NCI-H1930 (cell line): Measurements from ENCODE around the gene FSTL5.
"Not testable (repeated sequence)": the region's sequence is repeated elsewhere in the genome, so short reads cannot be mapped to it uniquely, and the experiment has no call there.

Experiments
- DNase-seq, 2 experiments: peaks; one replicate each; lab custom pipeline; 2025; lab: John Stamatoyannopoulos, UW

FSTL5 gene

GRCh38 chr4:162103908-162104307, 59.9 kb downstream of the FSTL5 start:
- DNase-seq = not testable (repeated sequence)

DNA sequence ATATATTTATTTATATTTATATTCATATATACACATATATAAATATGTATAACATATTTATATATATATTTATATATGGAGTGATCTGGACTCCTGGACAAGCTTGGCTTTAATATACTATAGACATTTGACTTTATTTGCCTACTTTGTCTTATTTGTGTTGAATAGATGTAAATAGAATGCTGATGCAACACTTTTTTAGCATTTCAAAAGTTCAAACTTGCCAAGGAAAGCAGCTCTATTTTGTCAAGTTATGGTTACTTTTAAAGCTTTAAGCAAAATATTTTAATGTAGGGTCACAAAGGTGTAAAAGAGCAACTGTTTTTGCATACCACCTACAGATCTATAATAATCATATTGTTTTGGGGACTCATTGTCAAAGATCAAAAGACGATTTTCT, 61.1 kb downstream of the FSTL5 start:
- no peak for DNase-seq

DNA sequence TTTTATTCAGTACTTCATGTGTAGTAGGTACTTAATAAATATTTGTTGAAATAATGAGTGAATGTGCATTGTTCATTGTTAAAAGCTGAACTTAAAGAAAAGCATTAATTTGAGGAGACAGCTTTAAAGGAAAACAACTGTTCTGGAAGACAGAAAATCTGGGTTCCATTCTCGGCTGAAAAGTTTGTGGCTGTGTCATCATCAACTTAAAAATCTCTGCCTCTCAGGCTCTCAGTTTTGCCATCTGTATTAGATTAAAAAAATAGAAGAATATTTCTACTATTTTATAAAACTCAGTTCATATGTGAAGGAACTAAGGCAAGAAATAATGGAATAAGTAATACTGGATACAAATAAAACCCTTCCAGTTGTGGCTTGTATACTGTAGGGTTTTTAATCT, 62.5 kb downstream of the FSTL5 start:
- DNase-seq = no peak

- no peak for DNase-seq
Observed at GRCh38 chr4:162075726-162076125, 88.1 kb downstream of the FSTL5 start.

GRCh38 chr4:162061214-162061613, 102.6 kb downstream of the FSTL5 start:
- no peak for DNase-seq

GRCh38 chr4:162059656-162060055, 104.1 kb downstream of the FSTL5 start:
- no peak for DNase-seq

GRCh38 chr4:162056990-162057389, 106.8 kb downstream of the FSTL5 start:
- no peak for DNase-seq

GRCh38 chr4:162046135-162046534, 117.7 kb downstream of the FSTL5 start:
- no peak for DNase-seq

- DNase-seq = no peak
Observed at GRCh38 chr4:162038112-162038511, 125.7 kb downstream of the FSTL5 start.

GRCh38 chr4:162017863-162018262, 145.9 kb downstream of the FSTL5 start:
- DNase-seq = no peak

DNA sequence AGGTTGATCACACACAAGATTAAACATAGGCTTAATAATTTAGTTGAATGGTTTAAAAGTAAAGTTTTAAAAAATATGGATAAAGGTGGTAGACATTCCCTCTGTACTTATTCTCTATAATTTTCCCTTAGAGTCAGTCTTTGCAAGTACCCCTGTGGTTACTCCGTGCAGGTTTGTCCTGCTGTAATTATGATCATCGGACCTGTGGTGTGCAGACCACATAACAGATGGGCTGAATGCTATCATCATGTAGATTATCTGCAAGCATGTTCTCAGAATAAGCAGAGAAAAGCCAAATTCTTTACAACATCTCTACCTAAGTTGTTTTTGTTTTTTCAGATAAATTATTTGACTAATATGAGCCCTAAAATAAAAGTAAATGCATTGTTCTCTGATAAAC, 146.8 kb downstream of the FSTL5 start:
- no peak for DNase-seq

DNA sequence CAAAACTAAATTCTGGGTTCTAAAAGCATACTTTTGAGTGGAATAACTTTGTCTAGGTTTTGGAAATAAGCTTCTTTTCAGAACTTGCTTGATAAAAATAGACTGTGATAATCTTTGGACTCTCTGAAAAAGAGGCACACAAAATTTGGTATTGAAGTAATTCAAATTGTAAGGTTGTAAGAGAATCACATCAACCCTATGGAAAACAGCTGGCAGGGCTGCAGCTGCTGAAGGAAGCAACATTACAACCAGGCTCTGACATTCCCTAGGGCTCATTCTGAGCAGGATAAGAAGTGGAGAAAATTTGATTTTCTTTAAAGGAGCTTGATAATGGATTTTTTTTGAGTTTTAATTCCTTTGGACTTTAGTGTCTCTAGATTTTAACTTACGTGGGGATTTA, 147.6 kb downstream of the FSTL5 start:
- no peak for DNase-seq

- DNase-seq = no peak
Observed at GRCh38 chr4:162015090-162015489, 148.7 kb downstream of the FSTL5 start.

DNA sequence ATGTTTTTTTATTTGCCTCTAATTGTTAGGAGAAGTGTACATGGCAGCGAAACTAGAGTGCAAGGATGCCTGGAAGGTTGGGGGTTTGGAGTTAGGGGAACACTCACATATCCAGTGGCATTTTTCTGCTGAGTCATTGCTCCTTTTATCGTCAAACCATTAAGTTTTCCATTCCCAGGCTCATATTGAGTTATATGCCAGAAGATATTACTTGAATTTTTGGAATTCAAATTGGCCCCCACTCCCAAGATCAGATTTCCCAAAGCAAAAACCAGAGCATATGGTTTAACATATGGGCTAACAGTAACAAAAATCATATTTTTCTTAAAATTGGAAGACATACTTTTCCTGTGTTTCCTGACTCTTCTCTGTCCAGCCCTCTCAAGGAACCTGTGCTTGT, 152.7 kb downstream of the FSTL5 start:
- no peak for DNase-seq

- no peak for DNase-seq
Observed at GRCh38 chr4:162010362-162010761, 153.4 kb downstream of the FSTL5 start.

GRCh38 chr4:161992317-161992716, 171.5 kb downstream of the FSTL5 start:
- DNase-seq = no peak

- DNase-seq = no peak
Observed at GRCh38 chr4:161991811-161992210, 172.0 kb downstream of the FSTL5 start.

- no peak for DNase-seq
Observed at GRCh38 chr4:161990721-161991120, 173.1 kb downstream of the FSTL5 start.

DNA sequence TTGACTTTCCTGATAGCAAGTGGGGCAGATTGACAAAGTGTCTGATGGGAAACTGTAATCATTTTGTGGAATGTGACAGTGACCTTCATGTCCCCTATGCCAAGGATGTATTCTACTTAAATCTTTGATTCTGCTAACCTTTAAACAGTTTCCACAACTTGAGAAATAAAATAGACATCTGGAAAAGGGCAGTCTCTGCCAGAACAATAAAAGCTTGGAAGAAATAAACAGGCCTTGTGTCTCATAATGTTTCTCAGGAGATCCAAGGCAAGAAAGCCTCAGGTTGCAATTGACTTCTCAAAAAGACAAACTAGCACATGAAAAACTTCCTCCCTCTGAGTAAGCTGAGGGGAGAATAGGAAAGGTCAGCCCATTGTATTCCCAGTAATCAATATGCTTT, 174.9 kb downstream of the FSTL5 start:
- no peak for DNase-seq

- DNase-seq = no peak
Observed at GRCh38 chr4:161987611-161988010, 176.2 kb downstream of the FSTL5 start.

DNA sequence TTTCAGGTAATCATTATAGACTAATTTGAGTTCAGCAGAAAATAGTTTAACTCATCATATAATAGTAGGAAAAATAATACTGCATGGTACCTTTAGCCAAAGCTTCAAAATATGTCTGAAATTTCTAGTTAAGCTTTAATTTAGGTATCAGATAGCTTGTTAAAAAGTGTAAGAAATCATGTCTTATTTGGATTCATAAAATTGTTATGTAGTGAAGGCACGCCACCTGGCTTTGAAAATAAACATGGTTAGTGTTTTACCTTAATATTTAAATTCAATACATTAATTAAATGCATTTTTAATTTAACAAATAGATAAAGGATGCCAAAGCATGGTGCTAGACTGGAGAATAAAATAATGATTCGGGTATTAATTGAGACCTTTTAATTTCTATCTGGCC, 211.4 kb downstream of the FSTL5 start:
- DNase-seq = no peak

GRCh38 chr4:161949946-161950725, 213.7 kb downstream of the FSTL5 start:
- DNase-seq = no peak

DNA sequence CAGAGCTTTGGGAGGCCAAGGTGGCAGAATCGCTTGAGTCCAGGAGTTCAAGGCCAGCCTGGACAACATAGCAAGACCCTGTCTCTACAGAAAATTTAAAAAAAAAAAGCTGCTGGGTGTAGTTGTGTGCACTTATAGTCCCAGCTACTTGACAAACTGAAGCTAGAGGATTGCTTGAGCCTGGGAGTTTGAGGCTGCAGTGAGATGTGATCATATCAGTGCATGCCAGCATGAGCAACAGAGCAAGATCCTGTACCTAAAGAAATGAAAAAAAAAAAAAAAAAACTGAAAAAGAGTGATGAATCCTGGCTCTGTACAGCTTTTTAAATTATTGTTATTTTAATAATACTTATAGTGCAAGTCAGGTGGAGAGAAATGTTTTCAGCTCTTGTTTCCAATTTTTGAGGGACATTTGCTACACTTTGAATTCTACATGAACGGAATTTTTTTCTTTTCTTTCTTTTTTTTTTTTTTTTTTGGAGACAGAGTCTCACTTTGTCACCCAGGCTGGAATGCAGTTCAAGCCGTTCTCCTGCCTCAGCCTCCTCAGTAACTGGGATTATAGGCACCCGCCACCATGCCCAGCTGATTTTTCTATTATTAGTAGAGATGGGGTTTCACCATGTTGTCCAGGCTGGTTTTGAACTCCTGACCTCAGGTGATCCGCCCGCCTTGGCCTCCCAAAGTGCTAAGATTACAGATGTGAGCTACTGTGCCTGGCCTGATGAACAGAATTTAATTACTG, 215.6 kb downstream of the FSTL5 start:
- DNase-seq = no peak

- DNase-seq = no peak
Observed at GRCh38 chr4:161937596-161937995, 226.2 kb downstream of the FSTL5 start.
